Glutamatergic neuron (in vitro differentiated cells): Measurements from ENCODE around the gene CACNA2D1. TPM values are rescaled to one million over a fixed set of nuclear protein-coding genes. Genes with fewer than 3 reads are reported as not detected.
A peak's percentile ranks its signal among the peaks of the same experiment; 100 is the strongest.

Source experiments
- DNase-seq: peaks from one replicate; pipeline ENCODE4 v3.0.0; 2022
- H3K27ac Mint-ChIP-seq: one replicate; pipeline ENCODE4 v1.8.0; 2020; ENCODE audit warnings: mild to moderate bottlenecking, mixed read lengths, inconsistent platforms; ENCODE audit not compliant: unreplicated experiment
- H3K27me3 Mint-ChIP-seq: one replicate; pipeline ENCODE4 v1.8.0; 2020; ENCODE audit warnings: mild to moderate bottlenecking, moderate library complexity, mixed read lengths, inconsistent platforms; ENCODE audit not compliant: unreplicated experiment
- H3K36me3 Mint-ChIP-seq: one replicate; pipeline ENCODE4 v1.8.0; 2020; ENCODE audit warnings: mild to moderate bottlenecking, mixed read lengths, inconsistent platforms; ENCODE audit not compliant: unreplicated experiment
- H3K4me1 Mint-ChIP-seq: one replicate; pipeline ENCODE4 v1.8.0; 2020; ENCODE audit warnings: mild to moderate bottlenecking, low read depth, mixed read lengths, inconsistent platforms; ENCODE audit not compliant: unreplicated experiment
- H3K4me3 Mint-ChIP-seq: one replicate; pipeline ENCODE4 v1.8.0; 2020; ENCODE audit warnings: mild to moderate bottlenecking, mixed read lengths, inconsistent platforms; ENCODE audit not compliant: unreplicated experiment
- H3K9me3 Mint-ChIP-seq: one replicate; pipeline ENCODE4 v1.8.0; 2020; ENCODE audit warnings: mild to moderate bottlenecking, moderate library complexity, mixed read lengths, inconsistent platforms; ENCODE audit not compliant: unreplicated experiment
- CTCF ChIP-seq: fragments of 200-600 bp; sonication (generic); IDR thresholded peaks from one replicate; pipeline ENCODE4 v1.5.0; 2021; ENCODE audit not compliant: partially characterized antibody, unreplicated experiment
- total RNA-seq: library from RNA; stranded (reverse); fragmentation: NEBNext Ultra II Directional; extraction: Animal tissue kit (Norgen Biotek cat#: 25700); gene quantifications from one replicate; pipeline ENCODE4 v1.2.1, GENCODE V29; 2021; ENCODE audit not compliant: unreplicated experiment

Gene CACNA2D1
- total RNA-seq, 1 donor from 2014 or later, result 258 TPM

DNA sequence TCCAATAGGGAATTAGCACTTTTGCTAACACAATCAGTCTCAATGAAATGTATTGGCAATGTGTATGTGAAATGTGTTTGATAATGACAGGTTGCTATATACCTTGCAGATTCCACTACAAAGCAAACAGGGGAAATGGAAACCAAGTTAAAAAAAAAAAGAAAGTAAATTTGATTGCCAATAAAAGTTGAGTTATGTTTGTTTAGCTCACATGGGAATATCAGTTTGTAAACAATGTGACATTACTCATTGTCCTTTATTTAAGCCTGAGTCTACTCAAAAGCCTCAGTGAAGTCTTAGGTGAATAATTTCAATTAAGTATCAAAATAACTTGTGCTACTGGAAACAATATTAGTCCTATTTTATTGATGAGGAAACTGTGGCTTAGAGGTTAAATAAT lies 285.2 kb downstream of the CACNA2D1 start:
- peaks cover 22% of the 10 kb centered on the region for H3K4me1 Mint-ChIP-seq
- no peaks in the 10 kb centered on the region for H3K36me3 Mint-ChIP-seq
- no peak for TF ChIP-seq CTCF
- H3K9me3 Mint-ChIP-seq, result peaks cover 2% of the 10 kb centered on the region
- no peak overlapping the region for H3K4me3 Mint-ChIP-seq
- DNase-seq, result no peak
- H3K27ac Mint-ChIP-seq, result no peak overlapping the region
- no peaks in the 10 kb centered on the region for H3K27me3 Mint-ChIP-seq

GRCh38 chr7:82156893-82157292 lies 286.7 kb downstream of the CACNA2D1 start:
- Mint-ChIP-seq H3K4me1 (peaks cover 12% of the 10 kb centered on the region), H3K9me3 (peaks cover 2% of the 10 kb centered on the region), H3K27ac (no peak overlapping the region), H3K36me3 (no peaks in the 10 kb centered on the region), H3K4me3 (no peak overlapping the region), H3K27me3 (no peaks in the 10 kb centered on the region)
- TF ChIP-seq CTCF, result no peak
- DNase-seq, result no peak

DNA sequence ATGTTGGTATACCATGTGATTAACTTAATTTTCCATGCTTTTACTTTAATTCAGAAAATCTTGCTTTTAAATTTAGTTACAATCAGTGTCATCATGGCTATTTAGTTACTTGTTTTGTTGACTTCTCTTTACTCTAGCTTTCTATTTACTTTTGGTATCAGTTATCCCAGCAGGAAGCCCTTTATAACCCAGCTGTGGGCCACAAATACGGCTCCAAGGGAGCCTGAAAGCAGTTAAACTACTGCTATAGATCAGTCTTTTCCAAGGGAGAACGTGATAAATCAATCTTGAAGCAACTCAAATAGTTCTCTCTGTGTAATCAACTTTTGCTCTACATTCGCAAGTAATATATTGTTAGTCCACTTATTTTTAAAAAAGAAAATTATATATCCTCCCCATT lies 287.4 kb downstream of the CACNA2D1 start:
- TF ChIP-seq CTCF, result no peak
- Mint-ChIP-seq H3K4me1 (peaks cover 9% of the 10 kb centered on the region), H3K36me3 (no peaks in the 10 kb centered on the region), H3K27ac (no peak overlapping the region), H3K4me3 (no peak overlapping the region), H3K9me3 (peaks cover 2% of the 10 kb centered on the region), H3K27me3 (no peaks in the 10 kb centered on the region)
- DNase-seq, result no peak

DNA sequence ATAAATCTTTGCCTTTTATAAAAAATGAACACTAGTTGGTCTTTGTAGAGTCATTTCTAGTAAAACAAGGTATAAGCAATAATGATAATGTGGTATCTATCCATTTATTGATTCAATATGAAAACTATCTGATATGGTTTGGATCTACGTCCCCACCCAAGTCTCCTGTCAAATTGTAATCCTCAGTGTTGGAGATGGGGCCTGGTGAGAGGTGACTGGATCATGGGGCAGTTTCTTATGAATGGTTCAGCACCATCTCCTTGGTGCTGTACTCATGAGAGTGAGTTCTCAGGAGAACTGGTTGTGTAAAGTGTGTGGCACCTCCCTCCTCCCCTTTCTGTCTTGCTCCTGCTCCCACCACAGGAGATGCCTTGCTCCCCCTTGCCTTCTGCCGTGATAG lies 288.8 kb downstream of the CACNA2D1 start:
- no peaks in the 10 kb centered on the region for H3K36me3 Mint-ChIP-seq

DNA sequence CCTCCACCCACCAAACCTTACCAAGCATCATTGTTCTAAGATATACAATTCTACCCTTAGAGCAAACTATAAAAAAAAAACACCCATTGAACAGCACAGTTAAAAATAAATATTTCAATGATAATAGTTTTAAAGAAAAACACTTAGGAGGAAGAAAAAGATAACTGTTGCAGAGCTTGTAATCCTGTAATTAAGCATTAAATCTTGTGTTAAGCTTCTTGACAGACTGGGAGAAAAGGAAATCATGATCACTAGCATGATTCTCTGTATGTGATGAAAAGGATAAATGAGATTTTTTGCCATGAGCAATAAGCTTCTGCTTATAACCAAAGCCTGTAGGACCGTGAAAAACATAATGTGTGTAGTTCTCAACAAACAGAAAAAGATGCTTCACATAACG lies 289.8 kb downstream of the CACNA2D1 start:
- Mint-ChIP-seq H3K9me3 (peaks cover 2% of the 10 kb centered on the region), H3K4me3 (no peak overlapping the region), H3K27me3 (no peaks in the 10 kb centered on the region), H3K27ac (no peak overlapping the region), H3K4me1 (peaks cover 4% of the 10 kb centered on the region), H3K36me3 (no peaks in the 10 kb centered on the region)
- no peak for TF ChIP-seq CTCF
- no peak for DNase-seq

More for the DNA sequence above, 288.8 kb downstream of the CACNA2D1 start:
- Mint-ChIP-seq H3K4me1 (peaks cover 8% of the 10 kb centered on the region), H3K27me3 (no peaks in the 10 kb centered on the region), H3K27ac (peak overlapping the region; percentile 82), H3K9me3 (peaks cover 2% of the 10 kb centered on the region), H3K4me3 (no peak overlapping the region)
- no peak for TF ChIP-seq CTCF
- DNase-seq, result no peak
